Stimulated activated CD4-positive, alpha-beta T cell treated with anti-CD3 and anti-CD28 coated beads, TNF-alpha, amount 100 ng/mL, for 48 hours (primary cell): Measurements from ENCODE around the gene HHAT.
A peak's percentile ranks its signal among the peaks of the same experiment; 100 is the strongest.

ENCODE experiments used
- DNase-seq, 3 donors: peaks; one replicate each; pipeline ENCODE4 v3.0.0-alpha.2; 2020; ENCODE audit warnings: low read depth in 3 of 3

HHAT gene

DNA sequence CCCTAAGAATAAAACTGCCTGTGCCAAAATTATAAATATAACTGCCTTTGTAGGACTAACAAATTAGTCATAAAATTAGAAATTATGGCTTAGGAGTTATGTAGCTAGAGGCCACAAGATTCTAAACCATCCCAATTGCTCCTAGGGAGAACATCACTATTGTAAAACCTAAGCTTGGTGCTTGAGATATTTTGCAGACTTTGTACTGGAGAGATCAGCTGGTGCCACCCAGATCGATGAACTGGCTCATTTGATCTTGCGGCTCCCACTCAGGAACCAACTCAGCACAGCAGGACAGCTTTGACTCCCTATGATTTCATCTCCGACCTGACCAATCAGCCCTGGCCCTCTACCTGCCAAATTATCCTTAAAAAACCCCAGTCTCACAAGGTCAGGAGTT lies 30.6 kb downstream of the HHAT start:
- DNase-seq, result no peak

DNA sequence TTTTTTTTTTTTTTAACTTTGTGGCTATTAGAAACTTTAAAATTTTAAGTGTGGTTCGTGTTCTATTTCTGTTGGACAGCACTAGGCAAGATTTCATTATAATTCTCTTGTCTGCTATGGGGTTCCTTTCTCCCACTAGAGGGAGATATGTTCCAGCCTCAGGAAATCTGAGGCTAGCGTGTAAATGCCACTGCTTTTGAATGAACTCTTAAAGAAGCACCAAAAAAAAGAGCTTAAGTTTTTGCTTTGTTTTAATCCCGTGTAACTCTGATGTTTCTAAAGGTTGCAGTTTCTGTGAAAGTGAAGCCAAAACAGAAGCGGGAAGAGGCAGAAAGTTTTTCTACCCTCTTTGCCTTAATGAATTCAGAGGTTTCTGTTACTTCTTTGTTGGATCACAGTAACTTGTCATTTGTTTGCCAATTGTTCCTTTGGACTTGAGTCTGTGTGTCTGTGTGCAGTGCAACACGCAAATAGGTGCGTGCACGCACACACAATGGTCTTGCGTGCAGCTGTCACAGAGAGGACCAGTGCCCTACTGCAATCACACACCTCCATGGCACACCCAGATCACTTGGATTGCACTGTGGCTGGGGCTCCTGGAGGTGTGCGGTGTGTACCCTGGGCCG lies 32.3 kb downstream of the HHAT start:
- DNase-seq, result no peak

DNA sequence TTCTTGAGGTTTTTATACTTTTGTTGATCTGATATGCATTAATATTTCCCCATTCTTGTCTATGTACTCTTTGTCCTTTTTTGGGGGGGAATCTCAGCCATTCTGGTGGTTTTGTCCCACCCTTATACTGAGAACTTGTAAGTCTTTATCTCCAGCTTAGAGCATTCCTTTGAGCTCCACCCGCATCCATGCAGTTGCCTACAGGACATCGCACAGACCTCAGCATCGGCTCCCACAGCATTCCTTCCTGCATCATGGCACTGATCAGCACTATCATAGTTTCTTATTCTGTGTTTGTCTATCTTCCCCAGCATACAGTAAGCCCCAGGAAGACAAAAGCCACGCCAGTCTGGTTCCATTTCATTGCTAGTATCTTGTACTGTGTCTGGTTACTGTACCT lies 33.0 kb downstream of the HHAT start:
- DNase-seq, result no peak

DNA sequence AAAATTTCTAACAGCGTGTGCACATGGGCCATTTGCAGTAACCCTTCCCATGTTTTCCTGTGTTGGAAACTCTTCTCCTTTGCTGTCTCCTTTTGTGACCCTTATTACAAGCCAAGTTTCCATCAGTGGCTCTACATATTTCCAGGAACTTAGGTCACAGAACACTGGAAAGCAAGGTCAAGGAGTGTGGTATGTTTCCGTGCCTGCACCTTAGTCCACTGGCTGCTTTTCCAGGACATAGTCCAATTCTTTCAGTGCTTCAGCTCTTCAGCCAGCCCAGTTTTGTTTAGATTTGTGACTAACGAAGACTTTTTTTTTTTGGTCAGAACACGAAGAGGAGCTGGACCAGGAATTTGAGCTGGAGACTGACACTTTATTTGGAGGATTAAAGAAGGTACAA lies 33.8 kb downstream of the HHAT start:
- no peak for DNase-seq

DNA sequence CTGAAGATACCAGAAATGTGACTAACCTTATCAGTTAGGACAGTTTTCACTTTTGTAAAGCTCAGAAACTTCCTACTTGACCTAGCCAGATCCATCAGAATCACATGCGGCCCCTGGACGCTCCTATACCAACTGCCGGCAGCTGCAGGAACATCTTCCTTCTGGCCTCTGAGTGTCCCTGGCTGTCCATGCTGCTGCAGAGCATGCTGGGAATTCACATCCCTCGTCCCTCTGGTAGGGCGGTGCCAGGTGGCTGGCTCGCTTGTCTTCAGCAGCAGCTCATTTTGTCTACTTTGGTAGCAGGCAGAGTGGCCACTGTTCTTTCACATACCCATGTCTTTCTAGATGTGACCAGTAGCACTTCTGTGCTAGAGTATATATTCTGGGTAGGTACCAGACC lies 34.4 kb downstream of the HHAT start:
- no peak for DNase-seq

DNA sequence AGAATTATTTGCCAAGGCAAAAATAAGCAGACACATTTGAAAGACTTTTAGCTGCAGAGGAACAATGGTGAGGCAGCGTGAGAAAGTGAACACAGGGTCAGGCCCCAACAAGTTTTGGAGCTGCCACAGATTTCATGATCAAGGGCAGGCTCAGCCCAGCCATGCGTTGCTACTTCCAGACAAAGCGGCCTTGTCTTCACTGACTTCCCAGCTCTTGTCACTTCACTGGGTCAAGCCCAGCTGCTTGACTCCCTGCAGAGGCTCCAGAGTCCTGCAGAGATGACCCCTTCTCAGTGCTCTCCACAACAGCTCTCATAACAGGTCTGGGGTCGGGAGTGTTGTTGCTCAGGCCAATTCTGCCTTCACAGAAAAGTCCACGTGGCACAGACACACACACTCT lies 35.8 kb downstream of the HHAT start:
- no peak for DNase-seq

DNA sequence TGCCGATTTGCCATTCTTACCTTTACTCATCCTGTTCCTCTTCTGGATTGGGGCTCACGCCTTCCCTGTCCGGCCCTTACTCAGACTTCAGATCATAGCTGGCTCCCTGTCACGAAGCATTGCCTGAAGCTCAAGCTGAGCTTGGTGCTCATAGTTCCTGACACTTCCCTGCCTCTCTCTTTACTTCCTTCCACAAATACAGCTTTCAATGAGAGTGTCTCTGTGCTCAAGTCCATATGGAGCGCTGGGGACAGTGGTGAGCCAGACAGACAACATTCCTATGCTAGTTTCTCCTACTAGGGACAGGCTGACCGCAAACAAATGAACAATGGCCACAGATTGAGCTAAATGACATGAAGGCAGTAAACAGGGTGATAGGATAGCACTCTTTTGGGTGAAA lies 38.1 kb downstream of the HHAT start:
- no peak for DNase-seq

DNA sequence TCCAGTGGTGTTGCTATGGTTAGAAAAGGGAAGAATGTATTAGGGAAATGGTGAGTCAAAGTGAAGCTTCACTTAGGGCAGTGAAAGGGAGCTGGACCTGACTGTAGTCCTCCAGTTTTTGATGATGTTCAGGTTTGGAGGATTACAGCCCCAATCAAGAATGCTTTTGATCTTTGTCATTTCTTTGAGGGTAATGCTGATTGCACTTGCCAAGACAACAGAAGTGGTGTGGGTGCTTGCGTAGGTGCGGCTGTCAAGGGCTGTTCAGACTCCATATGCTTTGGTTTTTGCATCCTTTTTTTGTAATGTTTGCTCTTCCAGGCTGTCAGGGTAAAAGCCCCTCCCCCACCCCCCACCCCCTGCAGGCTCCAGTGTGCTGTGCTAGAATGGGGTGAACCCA lies 38.9 kb downstream of the HHAT start:
- DNase-seq, result no peak

DNA sequence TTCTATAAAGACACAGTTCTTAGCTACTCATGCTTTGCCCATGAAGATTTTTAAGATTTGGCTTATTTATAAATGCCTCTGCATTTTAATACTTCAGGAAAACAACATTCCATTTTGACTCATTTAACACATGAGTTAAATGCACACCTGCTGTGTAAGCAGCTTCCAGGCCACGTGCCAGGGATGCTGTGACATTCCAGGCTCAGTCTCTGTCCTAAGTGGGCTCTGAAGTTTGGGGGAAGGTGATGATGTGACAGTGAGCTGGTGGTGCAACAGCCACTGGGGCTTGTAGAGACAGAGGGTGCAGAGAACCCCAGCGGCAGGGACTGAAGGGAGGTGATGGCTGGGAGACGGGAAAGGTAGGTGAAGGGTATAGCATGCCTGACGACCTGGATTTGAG lies 40.7 kb downstream of the HHAT start:
- no peak for DNase-seq

DNA sequence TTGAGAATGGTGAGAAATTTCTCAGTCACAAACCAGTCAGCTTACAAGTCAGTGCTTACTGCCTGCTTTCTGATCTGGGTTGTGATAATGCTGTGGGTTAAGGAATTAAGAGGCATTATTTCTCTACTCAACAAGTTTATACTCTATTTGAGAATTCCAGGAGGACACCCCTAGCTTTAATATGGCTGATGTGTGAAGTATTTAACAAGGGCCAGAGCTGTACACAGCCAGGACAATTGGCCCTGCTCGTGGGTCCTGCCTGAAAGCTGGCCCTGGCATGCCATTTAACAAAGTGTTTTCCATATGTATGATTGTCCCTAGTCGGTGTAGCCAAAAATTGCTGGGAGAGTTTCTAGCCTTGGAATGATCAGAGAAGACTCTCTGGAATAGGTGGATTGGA lies 43.2 kb downstream of the HHAT start:
- DNase-seq, result no peak

DNA sequence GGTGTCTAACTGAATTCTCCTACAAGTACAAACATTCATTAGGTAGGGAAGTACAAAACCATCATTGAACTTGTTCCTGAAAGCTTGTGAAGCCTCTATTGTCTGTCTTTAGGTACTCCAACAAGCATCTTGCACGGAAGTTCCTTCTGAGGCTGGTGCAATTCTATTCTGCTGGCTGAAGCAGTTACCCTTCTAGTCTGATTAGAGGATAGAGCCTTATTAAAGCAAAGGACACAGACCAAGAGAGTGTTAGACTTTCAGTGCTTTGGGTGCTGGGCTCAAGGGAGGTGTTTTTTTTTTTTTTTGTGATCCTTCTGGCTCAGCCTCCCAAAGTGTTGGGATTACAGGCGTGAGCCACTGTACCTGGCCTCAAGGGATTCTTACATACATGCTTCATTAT lies 43.8 kb downstream of the HHAT start:
- no peak for DNase-seq

DNA sequence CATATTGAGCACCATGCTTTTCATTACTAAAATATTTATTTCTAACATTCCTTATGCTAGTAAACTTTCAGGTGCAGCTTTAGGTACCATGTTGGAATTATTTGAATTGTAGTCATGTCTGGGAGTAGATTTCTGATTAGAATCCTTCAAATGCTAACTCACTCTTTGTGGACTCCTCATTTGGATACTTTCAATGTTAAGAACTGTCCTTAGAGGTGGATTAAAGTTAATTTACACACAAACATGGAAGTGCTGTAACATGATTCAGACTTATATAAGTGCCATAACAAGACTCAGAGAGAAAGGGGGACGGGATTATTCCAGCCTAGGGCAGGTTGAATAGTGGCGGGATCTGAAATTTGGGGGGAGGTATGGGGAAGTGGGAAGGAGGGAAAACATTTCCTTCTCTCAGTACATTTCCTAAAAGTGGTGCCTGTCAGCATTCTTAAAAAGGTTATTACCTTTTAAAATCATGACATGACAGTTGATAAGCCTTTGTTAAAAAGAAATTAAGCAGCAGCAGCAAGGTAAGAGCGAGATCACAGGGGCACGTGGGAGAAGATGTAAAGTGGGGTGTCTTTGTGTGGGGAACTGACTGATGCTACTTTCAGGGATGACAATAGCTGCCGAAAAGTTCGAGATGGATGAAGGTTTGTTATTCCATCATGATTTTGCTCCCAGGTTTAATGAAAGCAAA lies 44.4 kb downstream of the HHAT start:
- no peak for DNase-seq

DNA sequence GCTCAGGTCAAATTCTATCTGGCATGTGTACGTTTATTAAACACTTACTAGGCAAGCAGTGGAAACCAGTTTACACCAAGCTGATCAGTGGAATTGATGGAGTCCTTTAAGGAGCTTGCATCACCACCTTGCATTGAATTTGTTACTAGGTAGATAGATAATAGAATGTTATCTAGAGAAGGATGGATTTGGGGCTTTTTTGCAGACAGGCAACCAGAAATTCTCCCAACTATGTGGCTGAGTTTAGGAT lies 44.9 kb downstream of the HHAT start:
- no peak for DNase-seq

DNA sequence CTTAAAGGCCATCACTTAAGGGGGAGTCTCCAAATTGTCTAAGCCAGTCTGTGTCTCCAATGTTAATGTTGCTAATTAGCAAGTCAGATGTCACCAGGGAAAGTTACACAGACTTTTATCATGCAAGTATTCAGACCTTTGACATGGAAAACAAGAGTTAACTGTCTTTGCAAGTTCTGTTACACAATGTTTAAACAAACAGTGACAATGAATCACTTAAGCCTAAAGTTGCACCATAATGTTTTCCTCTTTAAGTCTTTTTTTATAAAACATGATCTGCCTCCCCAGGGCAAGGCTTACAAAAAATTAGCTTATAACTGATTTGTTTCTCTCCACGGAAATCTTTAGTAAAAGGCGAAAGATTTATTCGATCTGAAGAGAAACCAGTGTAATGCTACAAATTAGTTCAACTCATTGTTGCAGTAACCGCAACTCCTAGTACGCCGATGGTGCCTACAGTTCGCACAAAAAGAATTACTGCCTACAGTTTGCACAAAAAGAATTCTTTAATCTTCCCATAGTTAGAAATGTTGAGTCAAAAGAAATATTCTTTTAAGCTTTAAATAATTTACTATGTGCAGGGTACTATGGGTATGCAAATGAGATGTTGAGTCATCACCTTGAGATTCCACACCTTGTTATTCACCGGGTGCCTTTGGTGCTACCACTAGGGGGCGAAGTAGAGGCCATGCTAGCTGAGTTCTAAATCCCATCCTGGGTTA lies 45.3 kb downstream of the HHAT start:
- DNase-seq, result peak; percentile 60 to 76 (median 71)

DNA sequence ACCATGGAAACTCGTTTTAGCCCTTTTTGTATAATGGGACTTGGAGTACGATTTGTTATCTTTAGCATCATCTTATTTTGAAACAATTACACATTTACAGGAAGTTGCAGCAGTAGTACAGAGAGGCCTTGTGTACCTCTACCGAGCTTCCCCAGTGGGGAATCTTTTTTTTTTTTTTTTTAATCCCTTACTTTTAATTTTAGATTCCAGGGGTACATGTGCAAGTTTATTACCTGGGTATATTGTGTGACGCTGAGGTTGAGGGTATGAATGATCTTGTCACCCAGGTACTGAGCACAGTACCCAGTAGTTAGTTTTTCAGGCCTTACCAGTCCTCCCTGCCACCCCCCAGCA lies 45.9 kb downstream of the HHAT start:
- no peak for DNase-seq

DNA sequence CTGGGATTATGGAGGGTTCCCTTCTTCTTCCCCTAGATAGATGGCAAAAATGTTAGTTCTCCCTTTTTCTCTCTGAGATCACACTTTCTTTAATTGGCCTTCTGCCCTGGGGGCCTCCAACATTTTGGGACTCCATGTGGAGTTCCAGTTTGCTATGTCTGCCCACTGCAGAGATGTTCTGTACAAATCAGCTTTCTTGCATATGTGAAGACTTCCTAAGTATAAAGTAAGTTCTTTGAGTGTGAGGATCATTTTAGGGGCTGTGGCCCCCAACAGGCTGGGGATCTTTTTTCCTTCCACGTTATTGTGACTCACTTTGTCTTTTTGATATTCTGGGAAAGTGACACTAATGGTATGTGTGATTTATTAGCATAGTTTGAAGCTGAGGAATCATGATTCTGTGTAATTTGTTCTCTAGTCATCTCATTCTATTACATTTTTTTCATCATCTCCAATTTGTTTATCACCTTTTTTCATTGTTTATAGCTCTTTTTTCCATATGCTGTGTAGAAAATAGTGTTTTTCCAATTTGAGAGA lies 48.2 kb downstream of the HHAT start:
- DNase-seq, result no peak

DNA sequence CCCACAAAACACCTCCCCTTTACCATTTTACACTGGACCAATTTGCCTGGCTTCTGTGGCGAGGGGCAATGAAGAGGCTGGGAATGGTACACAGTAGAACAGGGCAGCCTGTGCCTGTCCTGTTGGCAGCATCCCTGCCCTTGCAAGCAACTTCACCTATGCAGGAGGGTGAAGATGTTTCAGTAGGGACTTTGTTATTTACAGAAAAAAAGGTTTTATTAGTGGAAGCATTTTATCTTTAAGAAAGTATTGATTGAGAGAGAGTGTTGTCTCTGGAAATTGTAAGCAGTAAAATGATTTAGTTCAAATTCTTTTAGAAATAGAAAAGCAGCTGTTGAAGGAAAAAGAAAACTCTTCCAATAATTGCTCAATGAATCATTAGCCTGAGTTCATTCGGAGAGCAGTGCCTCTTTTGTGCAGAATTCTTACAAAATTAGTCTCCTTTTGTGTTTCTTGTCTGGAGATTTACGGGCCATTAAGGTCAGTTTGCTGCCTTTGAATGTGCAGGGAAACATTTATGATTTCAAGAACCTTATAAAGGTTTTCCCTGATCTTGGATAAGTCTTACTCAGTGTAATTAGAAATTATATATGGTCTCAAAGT lies 49.1 kb downstream of the HHAT start:
- no peak for DNase-seq

DNA sequence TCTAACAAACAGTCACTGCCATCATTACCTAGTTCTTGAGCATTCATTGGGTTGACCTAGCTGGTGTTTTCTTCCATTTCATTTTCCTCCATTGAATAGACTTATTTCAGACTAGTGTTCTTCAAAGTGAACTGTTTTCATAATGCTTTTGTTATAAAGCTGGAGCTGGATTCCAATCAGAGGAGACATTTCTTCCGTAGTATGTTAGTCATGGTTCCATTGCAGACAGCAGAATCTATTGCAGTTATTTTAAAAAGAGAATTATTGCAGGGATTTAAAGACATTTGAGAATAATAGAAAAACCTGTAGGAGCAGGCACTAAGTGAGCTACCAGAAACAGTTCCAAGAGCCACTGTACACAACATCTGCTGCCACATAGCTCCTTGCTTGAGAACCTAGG lies 50.0 kb downstream of the HHAT start:
- DNase-seq, result no peak

DNA sequence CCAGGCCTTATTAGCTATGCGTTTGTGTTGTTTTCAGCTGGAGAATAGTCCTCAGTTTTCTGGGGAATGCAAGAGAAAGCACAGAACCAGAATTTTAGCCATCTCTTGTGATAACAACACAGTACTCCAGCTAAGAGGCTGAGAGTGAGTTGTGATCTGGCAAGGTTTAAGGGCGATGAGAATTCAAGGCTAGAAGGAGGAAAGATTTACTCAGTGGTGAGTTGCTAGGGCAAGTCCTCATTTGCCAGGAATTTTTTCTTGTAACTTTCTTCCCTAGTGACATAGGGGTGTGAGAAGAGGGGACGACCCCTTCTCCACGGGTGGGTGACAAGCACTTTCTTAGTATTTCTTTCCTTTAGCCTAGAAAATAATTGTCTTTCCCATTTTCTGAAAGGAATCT lies 53.2 kb downstream of the HHAT start:
- DNase-seq, result no peak

DNA sequence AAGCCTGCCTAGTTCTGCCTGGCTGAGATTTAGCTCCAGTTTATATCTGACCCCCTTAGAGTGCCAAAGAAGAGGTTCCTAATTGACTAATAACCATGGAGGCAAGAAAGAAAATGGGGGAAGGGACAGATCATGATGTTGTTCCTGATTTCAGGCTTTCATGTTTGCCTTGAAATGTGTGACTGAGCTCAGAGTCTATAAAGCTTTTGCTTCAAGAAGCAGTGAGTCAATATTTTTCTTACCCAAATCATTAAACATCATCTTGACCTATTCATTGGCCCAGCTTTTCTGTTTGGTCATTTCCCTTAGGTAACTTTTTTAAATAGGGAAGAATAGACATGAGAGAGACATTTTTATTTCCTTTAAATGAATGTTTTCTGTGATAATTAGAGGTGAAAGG lies 55.9 kb downstream of the HHAT start:
- no peak for DNase-seq

DNA sequence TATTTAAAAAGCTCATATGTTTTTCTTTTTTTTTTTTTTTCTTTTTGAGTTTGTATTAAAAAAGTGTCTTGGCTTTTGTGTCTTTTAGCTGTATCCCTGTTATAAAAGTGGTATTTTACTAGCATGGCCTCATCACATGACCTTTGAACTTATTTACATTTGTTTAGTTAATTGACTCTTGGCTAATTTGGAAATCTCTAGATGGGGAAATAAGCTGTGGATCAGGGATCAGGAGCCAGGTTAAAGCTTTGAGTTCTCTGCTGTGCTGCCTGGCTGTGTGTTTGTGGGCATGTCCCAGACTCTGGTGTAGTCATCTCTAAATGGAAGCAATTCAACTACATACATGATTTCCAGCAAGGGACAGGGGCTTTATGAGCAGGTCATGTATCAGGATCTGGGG lies 56.5 kb downstream of the HHAT start:
- no peak for DNase-seq

DNA sequence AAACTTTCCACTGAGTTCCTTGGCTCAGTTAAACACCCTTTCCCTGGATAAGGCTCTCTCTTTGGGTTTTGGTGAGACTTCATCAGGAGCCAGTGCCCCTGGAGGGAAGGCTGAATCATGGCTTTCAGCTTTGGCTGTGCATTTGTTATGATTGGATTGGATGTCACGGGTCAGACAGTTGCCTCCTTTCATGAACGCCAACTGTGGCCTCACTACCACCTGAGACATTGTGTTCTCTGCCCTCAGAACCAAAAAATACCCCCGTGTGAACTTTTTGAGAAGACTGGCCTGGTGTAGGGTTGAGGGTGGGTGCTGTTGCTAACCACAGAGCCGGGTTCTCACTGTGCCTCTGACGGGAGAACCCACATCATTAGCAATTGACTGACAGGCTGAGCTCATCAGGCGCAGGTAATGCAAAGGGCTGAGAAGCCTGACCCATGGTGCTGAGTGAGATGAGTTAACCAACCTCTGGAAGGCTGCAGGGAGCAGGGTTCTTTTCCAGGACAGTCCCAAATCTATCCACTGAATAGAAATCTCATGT lies 65.6 kb downstream of the HHAT start:
- DNase-seq, result no peak

DNA sequence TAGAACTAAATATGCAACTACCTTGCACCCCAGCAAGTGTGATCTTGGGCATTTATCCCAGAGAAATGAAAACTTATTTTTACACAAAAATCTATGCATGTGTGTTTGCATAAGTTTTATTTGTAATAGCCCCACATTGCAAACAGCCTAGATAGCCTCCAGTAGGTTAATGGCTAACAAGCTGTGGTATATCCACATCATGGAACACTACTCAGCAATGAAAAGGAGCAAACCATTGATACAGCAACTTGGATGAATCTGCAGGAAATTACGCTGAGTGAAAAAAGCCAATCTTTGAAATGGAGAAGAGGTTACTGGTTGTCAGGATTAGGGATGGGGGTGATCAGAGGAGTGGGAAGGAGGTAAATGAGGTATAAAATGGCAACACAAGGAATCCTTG lies 67.8 kb downstream of the HHAT start:
- no peak for DNase-seq
